ENCODE results near the gene C16orf96. TPM values are rescaled to one million over a fixed set of nuclear protein-coding genes. Genes with fewer than 3 reads are reported as not detected.

Gene C16orf96
- total and polyA plus RNA-seq, 4 donors, result 0.06 to 0.25 (median 0.08) TPM

- whole genome bisulfite sequencing, result 72% methylated on average over 2 of the region's 2 CpGs
- no peak overlapping the region for H3K4me3 ChIP-seq (ENCODE audit: low read depth in 1 of 3, low read length in 3 of 3)
- H3K27ac ChIP-seq (ENCODE audit: low read depth in 1 of 2, low read length in 2 of 2), result no peak overlapping the region
- no peaks in the 10 kb centered on the region for H3K4me1 ChIP-seq (ENCODE audit: control insufficient read depth in 4 of 4, insufficient read depth in 4 of 4, low read length in 3 of 4)
- H3K27me3 ChIP-seq (ENCODE audit: control insufficient read depth in 4 of 4, insufficient read depth in 4 of 4, low read length in 3 of 4), result no peaks in the 10 kb centered on the region
- peaks cover 0 to 3% (median 0%) of the 10 kb centered on the region in 4 donors for H3K9me3 ChIP-seq (ENCODE audit: control insufficient read depth in 4 of 4, low read length in 3 of 4)
- no peak overlapping the region for H3K9ac ChIP-seq (ENCODE audit: low read depth in 1 of 2, low read length in 2 of 2)
- TF ChIP-seq HNF4G (IDR thresholded peaks at IDR 0.05) (no peak), HNF4A (conservative IDR thresholded peaks at IDR 0.05) (no peak), TAF1 (conservative IDR thresholded peaks at IDR 0.05) (no peak), FOXA1 (IDR thresholded peaks at IDR 0.05) (no peak), NR2F2 (IDR thresholded peaks at IDR 0.05) (no peak), FOXA2 (IDR thresholded peaks at IDR 0.05) (no peak), YY1 (IDR thresholded peaks at IDR 0.05) (no peak), EGR1 (IDR thresholded peaks at IDR 0.05; ENCODE audit: low read depth in 2 of 2) (no peak), ATF3 (IDR thresholded peaks at IDR 0.05) (no peak), RXRA (IDR thresholded peaks at IDR 0.05) (no peak), REST (IDR thresholded peaks at IDR 0.05) (no peak), GABPA (IDR thresholded peaks at IDR 0.05 in 1 of 2, conservative IDR thresholded peaks at IDR 0.05 in 1 of 2) (no peak), JUND (IDR thresholded peaks at IDR 0.05) (no peak)
- TF ChIP-seq, protein P1, sequence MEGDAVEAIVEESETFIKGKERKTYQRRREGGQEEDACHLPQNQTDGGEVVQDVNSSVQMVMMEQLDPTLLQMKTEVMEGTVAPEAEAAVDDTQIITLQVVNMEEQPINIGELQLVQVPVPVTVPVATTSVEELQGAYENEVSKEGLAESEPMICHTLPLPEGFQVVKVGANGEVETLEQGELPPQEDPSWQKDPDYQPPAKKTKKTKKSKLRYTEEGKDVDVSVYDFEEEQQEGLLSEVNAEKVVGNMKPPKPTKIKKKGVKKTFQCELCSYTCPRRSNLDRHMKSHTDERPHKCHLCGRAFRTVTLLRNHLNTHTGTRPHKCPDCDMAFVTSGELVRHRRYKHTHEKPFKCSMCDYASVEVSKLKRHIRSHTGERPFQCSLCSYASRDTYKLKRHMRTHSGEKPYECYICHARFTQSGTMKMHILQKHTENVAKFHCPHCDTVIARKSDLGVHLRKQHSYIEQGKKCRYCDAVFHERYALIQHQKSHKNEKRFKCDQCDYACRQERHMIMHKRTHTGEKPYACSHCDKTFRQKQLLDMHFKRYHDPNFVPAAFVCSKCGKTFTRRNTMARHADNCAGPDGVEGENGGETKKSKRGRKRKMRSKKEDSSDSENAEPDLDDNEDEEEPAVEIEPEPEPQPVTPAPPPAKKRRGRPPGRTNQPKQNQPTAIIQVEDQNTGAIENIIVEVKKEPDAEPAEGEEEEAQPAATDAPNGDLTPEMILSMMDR (IDR thresholded peaks at IDR 0.05; ENCODE audit: low read depth, low read length, missing input control), result no peak
- H3K36me3 ChIP-seq (ENCODE audit: control insufficient read depth in 4 of 4, insufficient read depth in 3 of 4, low read depth in 1 of 4, low read length in 3 of 4), result no peaks in the 10 kb centered on the region
- no peak for DNase-seq (ENCODE audit: low spot score)
Observed at GRCh38 chr16:4588386-4588785, 32.2 kb downstream of the C16orf96 start.

DNA sequence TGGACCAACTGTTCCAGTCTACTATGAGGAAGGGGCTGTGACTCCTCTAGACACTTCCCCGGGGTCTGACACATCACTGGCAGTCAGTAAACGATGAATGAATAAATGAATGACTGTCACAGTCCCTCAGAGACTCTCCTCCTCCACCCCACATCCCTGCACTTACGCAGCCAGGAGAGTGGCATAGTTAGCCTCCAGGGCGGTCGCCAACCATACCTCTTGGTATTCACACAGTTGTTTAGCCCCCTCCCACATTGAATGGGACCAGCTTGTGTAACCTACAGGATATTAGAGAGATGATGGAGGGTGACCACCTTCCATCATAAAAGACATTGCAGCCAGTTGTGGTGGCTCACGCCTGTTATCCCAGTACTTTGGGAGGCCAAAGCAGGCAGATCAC is 32.8 kb downstream of the C16orf96 start:
- no peak for DNase-seq (ENCODE audit: low spot score)
- Histone ChIP-seq H3K27ac (ENCODE audit: low read depth in 1 of 2, low read length in 2 of 2) (no peak overlapping the region), H3K27me3 (ENCODE audit: control insufficient read depth in 4 of 4, insufficient read depth in 4 of 4, low read length in 3 of 4) (no peaks in the 10 kb centered on the region), H3K4me1 (ENCODE audit: control insufficient read depth in 4 of 4, insufficient read depth in 4 of 4, low read length in 3 of 4) (no peaks in the 10 kb centered on the region), H3K9me3 (ENCODE audit: control insufficient read depth in 4 of 4, low read length in 3 of 4) (peaks cover 0 to 3% (median 0%) of the 10 kb centered on the region in 4 donors), H3K4me3 (ENCODE audit: low read depth in 1 of 3, low read length in 3 of 3) (no peak overlapping the region), H3K36me3 (ENCODE audit: control insufficient read depth in 4 of 4, insufficient read depth in 3 of 4, low read depth in 1 of 4, low read length in 3 of 4) (no peaks in the 10 kb centered on the region), H3K9ac (ENCODE audit: low read depth in 1 of 2, low read length in 2 of 2) (no peak overlapping the region)
- TF ChIP-seq HNF4A (conservative IDR thresholded peaks at IDR 0.05) (no peak), ATF3 (IDR thresholded peaks at IDR 0.05) (no peak)
- 98% methylated on average over 6 of the region's 6 CpGs for WGBS

Data from liver (tissue), 9 donors.